ENCODE data around the gene SLC6A19.
"Not testable (repeated sequence)": the region's sequence is repeated elsewhere in the genome, so short reads cannot be mapped to it uniquely, and the experiment has no call there.

SLC6A19 gene

GRCh38 chr5:1156754-1157460 is 44.5 kb upstream of the SLC6A19 start:
- in situ Hi-C loops (cut with HindIII; ENCODE audit: low sequenced_read_pairs), result no loop called here
- H3K4me3 ChIP-seq (ENCODE audit: low read depth, low read length), result no peak overlapping the region
- TF ChIP-seq CTCF (IDR thresholded peaks at IDR 0.05; ENCODE audit: low read depth, low read length), result no peak
- no peak for DNase-seq (ENCODE audit: low read depth, low spot score)

DNA sequence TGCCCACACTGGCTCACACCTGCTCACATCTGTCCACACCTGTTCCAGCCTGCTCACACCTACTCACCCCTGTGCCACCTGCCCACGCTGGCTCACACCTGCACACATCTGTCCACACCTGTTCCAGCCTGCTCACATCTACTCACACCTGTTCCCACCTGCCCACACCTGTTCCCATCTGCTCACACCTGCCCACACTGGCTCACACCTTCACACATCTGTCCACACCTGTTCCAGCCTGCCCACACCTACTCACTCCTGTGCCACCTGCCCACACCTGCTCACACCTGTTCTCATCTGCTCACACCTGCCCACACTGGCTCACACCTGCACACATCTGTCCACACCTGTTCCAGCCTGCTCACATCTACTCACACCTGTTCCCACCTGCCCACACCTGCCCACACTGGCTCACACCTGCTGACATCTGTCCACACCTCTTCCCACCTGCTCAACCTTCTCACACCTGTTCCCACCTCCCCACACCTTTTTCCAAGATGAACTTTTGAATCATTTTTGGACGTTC is 43.9 kb upstream of the SLC6A19 start:
- DNase-seq (ENCODE audit: low read depth, low spot score); H3K4me3 ChIP-seq (ENCODE audit: low read depth, low read length); in situ Hi-C loops (cut with HindIII; ENCODE audit: low sequenced_read_pairs): not testable (repeated sequence)

GRCh38 chr5:1158647-1159340 is 42.6 kb upstream of the SLC6A19 start:
- H3K4me3 ChIP-seq (ENCODE audit: low read depth, low read length), result no peak overlapping the region
- in situ Hi-C loops (cut with HindIII; ENCODE audit: low sequenced_read_pairs), result no loop called here
- no peak for TF ChIP-seq CTCF (IDR thresholded peaks at IDR 0.05; ENCODE audit: low read depth, low read length)
- DNase-seq (ENCODE audit: low read depth, low spot score), result no peak

- in situ Hi-C loops (cut with HindIII; ENCODE audit: low sequenced_read_pairs), result no loop called here
- no peak for DNase-seq (ENCODE audit: low read depth, low spot score)
- no peak overlapping the region for H3K4me3 ChIP-seq (ENCODE audit: low read depth, low read length)
- no peak for TF ChIP-seq CTCF (IDR thresholded peaks at IDR 0.05; ENCODE audit: low read depth, low read length)
These were observed 42.1 kb upstream of the SLC6A19 start for GRCh38 chr5:1159341-1159675.

GRCh38 chr5:1159774-1160406 is 41.5 kb upstream of the SLC6A19 start:
- no peak for DNase-seq (ENCODE audit: low read depth, low spot score)
- no peak for TF ChIP-seq CTCF (IDR thresholded peaks at IDR 0.05; ENCODE audit: low read depth, low read length)
- in situ Hi-C loops (cut with HindIII; ENCODE audit: low sequenced_read_pairs), result no loop called here
- no peak overlapping the region for H3K4me3 ChIP-seq (ENCODE audit: low read depth, low read length)

- in situ Hi-C loops (cut with HindIII; ENCODE audit: low sequenced_read_pairs), result no loop called here
- no peak for DNase-seq (ENCODE audit: low read depth, low spot score)
- no peak for TF ChIP-seq CTCF (IDR thresholded peaks at IDR 0.05; ENCODE audit: low read depth, low read length)
- H3K4me3 ChIP-seq (ENCODE audit: low read depth, low read length), result no peak overlapping the region
These were observed 40.1 kb upstream of the SLC6A19 start for GRCh38 chr5:1161108-1161832.

Measured in astrocyte of the spinal cord (primary cell).